Measurements from ENCODE around the gene VTI1A.
A peak's percentile ranks its signal among the peaks of the same experiment; 100 is the strongest.

The VTI1A gene

DNA sequence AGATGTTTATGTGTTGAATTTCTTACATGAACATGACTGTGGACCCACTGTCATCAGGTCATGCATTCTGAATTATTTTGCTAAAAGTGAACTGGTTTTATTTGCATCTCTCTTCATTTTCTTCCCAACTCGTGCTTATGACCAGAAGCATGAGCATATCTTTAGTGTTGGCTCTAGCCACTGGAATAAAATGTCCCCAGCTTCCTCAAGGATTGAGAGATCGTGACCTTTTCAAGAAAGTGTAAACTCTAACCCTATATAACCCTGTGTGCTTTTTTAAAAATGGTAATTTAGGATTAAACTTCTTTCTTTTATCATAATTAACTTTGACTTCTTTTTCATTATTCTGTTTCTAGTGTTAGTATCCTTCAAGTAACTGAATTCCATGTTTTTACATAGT is 55.5 kb downstream of the VTI1A start:
- TF ChIP-seq, protein P1, sequence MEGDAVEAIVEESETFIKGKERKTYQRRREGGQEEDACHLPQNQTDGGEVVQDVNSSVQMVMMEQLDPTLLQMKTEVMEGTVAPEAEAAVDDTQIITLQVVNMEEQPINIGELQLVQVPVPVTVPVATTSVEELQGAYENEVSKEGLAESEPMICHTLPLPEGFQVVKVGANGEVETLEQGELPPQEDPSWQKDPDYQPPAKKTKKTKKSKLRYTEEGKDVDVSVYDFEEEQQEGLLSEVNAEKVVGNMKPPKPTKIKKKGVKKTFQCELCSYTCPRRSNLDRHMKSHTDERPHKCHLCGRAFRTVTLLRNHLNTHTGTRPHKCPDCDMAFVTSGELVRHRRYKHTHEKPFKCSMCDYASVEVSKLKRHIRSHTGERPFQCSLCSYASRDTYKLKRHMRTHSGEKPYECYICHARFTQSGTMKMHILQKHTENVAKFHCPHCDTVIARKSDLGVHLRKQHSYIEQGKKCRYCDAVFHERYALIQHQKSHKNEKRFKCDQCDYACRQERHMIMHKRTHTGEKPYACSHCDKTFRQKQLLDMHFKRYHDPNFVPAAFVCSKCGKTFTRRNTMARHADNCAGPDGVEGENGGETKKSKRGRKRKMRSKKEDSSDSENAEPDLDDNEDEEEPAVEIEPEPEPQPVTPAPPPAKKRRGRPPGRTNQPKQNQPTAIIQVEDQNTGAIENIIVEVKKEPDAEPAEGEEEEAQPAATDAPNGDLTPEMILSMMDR (IDR thresholded peaks at IDR 0.05; ENCODE audit: low read depth, low read length): no peak
- H3K4me3 ChIP-seq (replicated peaks in 1 of 2; ENCODE audit: low read depth in 2 of 2, low read length in 2 of 2): no peak overlapping the region
- DNase-seq (ENCODE audit: low read depth in 2 of 2): no peak

- DNase-seq (ENCODE audit: low read depth in 2 of 2): no peak
- no peak overlapping the region for H3K4me3 ChIP-seq (replicated peaks in 1 of 2; ENCODE audit: low read depth in 2 of 2, low read length in 2 of 2)
- TF ChIP-seq, protein P1 (IDR thresholded peaks at IDR 0.05; ENCODE audit: low read depth, low read length): no peak
Measured at GRCh38 chr10:112503643-112504042, 56.6 kb downstream of the VTI1A start.

- peak in 1 of 2 donors; percentile 19 for DNase-seq (ENCODE audit: low read depth in 2 of 2)
- H3K4me3 ChIP-seq (replicated peaks in 1 of 2; ENCODE audit: low read depth in 2 of 2, low read length in 2 of 2): no peak overlapping the region
- TF ChIP-seq, protein P1 (IDR thresholded peaks at IDR 0.05; ENCODE audit: low read depth, low read length): no peak
Measured at GRCh38 chr10:112507046-112507445, 60.0 kb downstream of the VTI1A start.

GRCh38 chr10:112507988-112508387 is 61.0 kb downstream of the VTI1A start:
- no peak overlapping the region for H3K4me3 ChIP-seq (replicated peaks in 1 of 2; ENCODE audit: low read depth in 2 of 2, low read length in 2 of 2)
- no peak for DNase-seq (ENCODE audit: low read depth in 2 of 2)
- TF ChIP-seq, protein P1 (IDR thresholded peaks at IDR 0.05; ENCODE audit: low read depth, low read length): no peak

GRCh38 chr10:112509558-112510291 is 62.7 kb downstream of the VTI1A start:
- no peak overlapping the region for H3K4me3 ChIP-seq (replicated peaks in 1 of 2; ENCODE audit: low read depth in 2 of 2, low read length in 2 of 2)
- no peak for DNase-seq (ENCODE audit: low read depth in 2 of 2)
- TF ChIP-seq, protein P1 (IDR thresholded peaks at IDR 0.05; ENCODE audit: low read depth, low read length): no peak

- TF ChIP-seq, protein P1 (IDR thresholded peaks at IDR 0.05; ENCODE audit: low read depth, low read length): no peak
- no peak overlapping the region for H3K4me3 ChIP-seq (replicated peaks in 1 of 2; ENCODE audit: low read depth in 2 of 2, low read length in 2 of 2)
- no peak for DNase-seq (ENCODE audit: low read depth in 2 of 2)
Measured at GRCh38 chr10:112510384-112510783, 63.4 kb downstream of the VTI1A start.

DNA sequence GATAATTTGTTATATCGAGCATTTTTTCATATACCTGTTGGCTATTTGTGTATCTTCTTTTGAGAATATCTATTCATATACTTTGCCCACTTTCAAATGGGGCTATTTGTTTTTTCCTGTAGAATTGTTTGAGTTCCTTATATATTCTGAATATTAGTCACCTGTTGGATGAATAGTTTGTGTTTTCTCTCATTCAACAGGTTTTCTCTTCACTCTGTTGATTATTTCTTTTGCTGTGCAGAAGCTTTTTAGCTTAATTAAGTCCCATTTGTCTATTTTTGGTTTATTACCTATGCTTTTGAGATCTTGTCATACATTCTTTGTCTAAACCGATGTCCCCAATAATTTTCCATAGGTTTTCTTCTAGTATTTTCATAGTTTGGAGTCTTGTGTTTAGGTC is 65.3 kb downstream of the VTI1A start:
- no peak for DNase-seq (ENCODE audit: low read depth in 2 of 2)
- TF ChIP-seq, protein P1 (IDR thresholded peaks at IDR 0.05; ENCODE audit: low read depth, low read length): no peak
- no peak overlapping the region for H3K4me3 ChIP-seq (replicated peaks in 1 of 2; ENCODE audit: low read depth in 2 of 2, low read length in 2 of 2)

Measured in cardiac fibroblast (primary cell).